NCI-H748 (cell line): ENCODE measurements around the gene GFI1.
"Not testable (repeated sequence)": the region's sequence is repeated elsewhere in the genome, so short reads cannot be mapped to it uniquely, and the experiment has no call there.

Source experiments
- DNase-seq: peaks from one replicate; lab custom pipeline; 2025; ENCODE audit not compliant: unreplicated experiment; lab: John Stamatoyannopoulos, UW

GFI1 gene

DNA sequence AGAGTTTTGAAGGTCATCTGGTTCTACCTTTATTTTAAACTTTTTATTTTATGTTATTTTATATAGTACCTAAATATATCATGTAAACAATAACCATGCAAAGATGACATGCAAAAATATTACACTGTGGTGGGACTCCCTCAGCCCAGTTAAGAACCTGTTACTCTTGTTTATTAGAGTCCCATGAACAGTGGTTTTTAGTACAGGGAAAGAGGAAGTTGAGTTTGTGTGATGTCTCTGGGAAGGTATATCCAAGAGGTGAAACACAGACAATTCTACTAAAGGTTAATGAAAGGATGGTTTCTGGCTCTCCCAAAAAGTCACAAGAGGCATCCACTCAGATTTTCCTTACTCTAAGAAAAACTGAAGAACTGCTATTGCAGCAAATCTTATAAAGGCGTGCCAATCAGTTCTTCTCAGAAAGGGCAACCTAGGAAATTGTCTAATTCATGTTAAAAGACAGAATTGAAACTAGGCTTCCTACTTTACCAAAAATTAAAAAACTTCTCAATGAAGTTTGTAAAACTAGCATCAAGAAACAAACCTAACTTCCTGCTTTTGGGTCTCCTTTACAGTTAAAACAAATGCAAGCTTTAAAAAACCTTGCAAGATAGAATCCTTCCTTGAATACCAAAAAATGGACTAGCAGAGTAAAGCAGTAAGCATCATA lies 19.9 kb downstream of the GFI1 start:
- DNase-seq, result no peak

DNA sequence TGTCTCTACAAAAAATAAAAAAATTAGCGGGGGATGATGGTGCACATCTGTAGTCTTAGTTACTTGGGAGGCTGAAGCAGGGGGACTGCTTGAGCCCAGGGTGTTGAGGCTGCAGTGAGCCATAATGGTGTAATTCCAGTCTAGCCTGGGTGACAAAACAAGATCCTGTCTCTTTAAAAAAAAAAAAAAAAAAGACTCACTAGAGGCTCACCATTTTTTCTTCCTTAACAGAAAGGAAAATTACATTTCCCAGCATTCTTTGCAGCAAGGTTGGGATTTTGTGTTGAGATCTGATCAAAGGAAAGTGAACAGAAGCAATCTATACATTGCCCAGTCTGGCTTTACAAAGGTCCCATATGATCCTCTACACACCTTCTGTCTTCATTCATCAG lies 21.5 kb downstream of the GFI1 start:
- no peak for DNase-seq

DNA sequence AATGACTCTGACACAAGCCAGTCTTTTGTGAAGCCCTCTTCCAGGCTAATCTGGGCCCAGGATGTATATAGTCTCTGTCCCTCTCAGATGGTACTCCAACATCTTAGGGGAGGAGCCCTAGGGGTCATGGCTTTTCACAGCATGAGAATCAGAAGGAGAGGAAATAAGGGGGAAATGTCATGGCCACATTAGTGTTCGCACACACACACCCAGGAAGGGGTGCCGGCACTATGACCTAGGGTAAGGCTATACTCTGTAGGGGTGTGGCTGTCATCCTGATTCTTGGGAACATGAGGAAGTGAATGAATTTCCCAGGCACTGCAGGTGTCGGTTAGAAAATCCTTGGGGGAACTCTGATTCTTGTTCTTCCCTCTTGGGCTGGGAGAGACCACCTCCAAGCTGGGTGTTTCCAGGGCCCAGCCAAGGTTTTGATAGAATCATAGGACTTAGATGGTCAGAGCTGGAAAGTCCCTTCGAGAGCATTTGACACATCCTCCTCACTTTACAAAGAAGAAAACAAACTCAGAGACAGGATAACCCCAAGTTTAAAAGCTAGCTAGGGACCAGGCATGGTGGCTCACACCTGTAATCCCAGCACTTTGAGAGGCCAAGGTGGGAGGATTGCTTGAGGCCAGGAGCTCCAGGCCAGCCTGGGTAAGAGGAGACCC lies 22.0 kb downstream of the GFI1 start:
- no peak for DNase-seq

DNA sequence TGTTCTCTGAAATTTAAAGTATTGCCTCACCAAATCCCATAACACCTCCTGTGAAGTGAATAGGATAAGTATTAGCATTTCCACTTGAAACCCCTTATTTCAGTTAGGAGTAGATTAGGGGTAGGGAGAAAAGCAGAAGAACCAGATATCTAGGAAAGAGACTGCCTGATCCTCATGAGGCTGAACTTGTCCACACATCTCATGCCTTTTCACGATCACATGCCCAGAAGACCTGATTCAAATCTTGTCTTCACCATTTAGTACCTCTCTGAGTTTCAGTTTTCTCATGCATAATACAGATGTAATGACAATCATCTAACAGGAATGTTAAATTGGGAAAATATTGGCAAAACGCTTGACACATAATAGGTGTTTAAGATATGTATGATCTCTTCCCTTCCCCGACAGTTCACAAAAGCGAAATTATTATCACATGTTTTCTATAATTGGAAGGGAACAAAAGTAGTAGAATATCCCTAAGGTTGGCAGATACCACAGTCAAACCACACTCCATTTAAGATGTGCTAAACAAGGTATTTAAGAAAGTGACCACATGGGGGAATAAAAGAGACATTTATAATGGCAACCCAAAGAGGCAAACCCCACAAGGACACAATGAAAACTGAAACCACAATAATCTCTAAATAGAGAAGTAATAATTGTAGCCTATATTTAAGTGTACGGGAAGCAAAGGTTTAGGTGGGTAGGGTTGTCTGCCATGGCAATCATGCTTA lies 25.2 kb downstream of the GFI1 start:
- DNase-seq, result no peak

DNA sequence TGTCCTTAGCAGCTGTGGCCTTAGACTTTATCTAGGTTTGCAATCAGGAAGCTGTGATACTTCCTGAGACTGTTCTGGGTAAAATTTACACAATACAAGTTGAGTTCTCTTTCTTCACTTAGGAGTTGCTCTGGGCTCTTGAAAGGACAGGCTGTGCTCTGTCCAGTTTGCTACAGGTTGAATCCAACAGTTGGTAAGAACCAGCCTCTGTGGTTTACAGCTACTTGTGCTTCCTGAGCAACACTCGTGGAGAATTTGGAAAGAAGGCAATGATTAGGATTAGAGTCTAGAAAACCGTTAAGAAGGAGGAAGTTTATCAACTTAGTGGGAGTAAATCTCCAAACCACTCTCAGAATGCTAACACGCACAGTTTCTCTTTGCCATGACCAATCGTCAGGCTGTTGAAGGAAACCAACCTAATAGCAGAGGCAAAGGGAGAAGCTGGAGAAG lies 26.8 kb downstream of the GFI1 start:
- DNase-seq, result no peak

DNA sequence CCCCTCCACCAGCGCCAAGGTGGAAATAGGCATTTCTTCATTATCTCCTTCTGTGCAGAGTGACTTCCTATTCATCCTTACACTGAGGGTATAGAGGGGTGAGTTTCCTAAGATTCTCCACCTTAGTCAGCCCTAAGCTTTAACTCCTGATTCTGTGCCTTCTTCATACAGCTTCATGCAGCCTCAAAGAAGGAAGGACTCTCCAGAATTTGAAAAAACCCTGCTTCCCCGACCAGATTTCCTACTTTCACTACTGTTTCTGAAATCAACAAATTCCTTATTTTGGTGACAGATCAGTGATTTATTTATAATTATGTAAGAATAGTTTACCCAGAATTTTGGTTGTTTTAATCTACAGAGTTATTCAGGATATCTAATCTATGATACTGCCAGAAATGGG lies 28.6 kb downstream of the GFI1 start:
- no peak for DNase-seq

DNA sequence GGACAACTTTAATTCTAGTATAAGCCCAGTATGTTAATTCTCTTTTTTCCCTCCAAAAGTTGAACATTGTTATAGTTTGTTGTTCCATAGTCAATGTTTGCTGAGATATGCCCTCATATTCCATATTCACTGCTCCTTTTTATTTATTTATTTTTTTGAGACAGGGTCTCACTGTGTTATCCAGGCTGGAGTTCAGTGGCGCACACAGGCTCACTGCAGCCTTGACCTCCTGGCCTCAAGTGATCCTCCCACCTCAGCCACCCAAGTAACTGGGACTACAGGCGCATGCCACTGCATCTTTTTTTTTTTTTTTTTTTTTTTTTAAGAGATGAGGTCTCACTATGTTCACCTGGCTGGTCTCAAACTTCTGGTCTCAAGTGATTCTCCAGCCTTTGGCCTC lies 38.7 kb downstream of the GFI1 start:
- no peak for DNase-seq

DNA sequence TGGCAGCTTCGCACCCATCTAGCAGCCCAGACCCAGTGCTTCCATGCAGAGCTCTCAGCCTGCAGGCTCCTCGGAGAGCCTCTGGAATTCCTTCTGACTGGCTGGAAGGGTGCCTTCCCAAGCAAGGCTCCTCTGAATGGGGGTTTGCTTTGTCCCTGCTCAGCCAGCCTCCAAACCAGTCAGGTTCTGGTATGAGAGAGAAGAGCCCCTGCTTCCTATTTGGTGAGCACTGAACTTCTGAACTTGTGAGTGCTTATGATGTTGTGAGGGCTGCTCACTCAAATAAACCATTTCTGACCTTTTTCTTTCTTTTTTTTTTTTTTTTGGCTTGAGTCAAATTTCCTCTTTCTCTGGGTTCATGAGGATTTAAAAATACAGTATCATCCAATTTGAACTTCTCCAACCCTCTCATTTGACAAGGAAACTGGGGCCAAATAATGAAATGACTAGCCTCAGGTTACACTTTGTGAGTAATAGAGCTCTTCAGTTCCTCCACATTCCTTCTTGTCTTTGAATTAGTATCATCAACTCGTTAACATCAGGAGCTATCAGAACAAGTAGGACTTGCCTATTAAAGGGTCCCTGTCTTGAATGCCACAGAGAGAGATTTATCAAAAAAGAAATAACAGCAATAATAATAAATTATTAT lies 39.6 kb downstream of the GFI1 start:
- DNase-seq, result no peak

DNA sequence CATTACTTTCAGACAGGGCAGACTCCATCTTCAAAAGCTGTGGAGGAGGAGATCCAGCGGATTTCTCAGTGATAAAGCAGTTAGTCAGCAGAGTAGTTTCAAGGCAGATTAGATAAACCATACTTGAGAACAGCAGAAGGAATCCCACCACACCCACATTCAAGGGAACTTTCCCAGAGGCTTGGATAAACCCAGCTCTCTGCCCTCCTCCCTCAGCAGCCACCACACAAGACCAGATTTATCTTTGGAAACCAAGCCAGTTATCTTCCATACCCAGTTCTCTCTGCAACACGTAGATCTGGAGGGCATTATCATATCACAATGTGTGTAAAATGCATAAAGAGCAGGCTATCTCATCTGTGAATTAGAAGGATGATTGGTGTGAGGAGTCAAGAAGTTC lies 40.2 kb downstream of the GFI1 start:
- DNase-seq, result no peak

DNA sequence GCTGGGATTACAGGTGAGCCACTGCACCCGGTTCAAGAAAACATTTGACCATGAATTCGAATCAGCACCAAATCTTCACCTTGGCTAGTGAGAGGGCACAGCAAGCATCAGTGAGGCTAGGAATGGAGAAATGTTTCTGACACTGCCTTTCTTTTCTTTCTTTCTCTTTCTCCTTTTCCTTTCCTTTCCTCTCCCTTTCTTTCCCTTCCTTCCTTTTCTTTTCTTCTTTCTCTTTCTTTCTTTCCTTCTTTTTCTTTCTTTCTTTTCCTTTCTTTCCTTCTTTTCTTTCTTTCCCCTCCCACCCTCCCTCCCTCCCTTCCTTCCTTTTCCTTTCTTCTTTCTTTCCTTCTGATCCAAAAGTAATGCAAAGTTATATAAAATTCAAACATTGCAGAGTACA lies 40.9 kb downstream of the GFI1 start:
- DNase-seq, result no peak

DNA sequence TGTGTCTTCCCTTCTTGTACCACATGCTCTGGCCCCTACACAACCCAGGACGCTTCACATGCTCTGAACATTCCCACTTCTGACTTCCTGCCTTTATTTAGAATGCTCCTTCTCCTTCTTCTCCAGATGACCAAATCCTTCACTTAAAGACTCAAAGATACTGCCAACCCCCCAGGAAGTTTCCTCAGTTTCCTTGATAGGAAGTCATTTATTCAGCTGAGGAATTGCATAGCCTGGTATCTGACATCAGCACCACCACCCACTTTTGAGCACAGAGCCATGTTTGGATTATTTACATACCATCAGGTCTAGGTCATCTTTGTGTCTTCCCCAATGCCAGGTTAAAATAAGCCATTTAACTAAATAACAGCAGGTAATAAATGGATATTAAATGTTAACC lies 42.4 kb downstream of the GFI1 start:
- no peak for DNase-seq

DNA sequence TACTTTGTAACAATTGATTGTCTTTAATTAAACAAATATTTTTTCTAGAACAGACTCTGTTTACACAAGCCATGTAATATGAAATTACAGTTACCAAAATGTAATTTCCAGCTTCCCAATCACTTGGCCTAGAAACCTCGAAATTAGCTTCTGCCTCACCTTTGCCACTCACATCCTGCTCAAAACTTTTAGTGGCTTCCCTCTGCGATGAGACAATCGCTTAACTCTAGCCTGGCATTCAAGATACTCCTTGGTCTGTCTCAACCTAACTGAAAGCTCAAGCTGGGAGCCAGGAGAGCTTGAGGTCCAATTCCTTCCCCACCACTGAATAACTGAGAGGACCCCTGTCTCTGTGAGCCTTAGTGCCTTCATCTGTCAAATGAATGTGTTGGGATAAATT lies 42.8 kb downstream of the GFI1 start:
- DNase-seq, result no peak

DNA sequence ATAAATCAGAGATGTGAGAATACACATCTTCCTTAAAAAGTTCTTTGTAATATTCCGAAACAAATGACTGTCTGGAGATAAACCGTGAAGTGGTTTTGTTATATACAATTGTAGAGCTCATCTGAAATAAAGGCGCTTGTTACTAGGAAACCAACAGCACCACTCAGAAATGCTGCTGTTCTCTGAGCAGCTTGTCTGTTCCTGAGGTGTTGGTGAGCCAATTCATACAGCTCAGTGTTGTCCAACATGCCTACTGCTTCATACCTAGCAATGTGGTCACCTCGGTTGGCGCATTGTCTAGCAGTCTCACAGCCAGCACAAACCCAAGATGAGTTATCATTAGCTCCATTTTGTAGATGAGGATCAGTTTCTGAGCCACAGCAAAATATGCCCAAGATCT lies 44.4 kb downstream of the GFI1 start:
- peak; percentile 91 for DNase-seq

DNA sequence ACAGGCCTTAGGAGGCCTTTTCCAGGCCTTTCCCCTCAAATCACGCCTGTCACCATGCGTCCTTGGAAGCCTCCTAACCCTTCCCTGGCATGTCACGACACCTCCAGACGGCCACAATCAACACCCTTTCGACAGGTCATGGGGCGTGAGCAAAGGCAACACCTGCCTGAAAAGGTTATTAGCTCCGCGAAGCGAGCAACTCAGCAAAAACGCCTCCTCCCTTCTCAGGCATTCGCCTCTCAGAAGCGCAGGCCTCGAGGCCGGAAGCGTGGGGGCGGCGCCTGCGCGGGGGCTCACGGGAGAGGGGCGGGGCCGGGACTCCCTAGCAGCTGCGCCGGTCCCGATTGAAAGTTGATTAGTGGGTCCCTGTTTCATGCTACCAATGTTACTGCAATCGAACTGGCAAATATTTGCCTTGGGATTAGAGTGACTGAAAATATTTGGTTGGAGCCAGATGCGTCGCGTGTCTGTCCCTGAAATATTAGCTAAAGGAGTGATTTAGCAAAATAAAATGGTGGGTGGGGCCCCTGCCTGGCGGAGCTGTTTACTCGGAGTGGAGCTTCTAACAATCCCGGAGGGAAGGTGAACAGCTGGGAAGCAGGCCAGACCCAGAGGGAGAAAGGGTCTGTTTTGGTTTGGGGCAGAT lies 44.9 kb downstream of the GFI1 start:
- peak; percentile 94 for DNase-seq

DNA sequence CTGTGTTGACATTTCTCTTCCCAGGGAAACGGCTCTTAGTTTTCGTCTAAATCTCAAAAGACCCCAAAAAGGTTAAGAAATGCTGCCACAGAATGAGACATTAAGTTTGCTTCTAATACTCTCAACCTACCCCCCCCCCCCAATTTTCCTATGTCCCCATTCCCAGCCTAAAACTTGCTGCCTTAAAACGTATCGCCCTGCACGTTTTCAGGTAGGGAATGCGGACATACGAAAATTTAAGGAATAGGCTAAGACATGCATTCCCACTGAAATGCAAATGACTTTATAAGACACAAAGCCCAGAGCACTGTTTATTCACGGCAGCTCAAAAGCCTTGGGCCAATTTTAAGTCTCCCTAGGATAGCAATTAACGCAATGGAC lies 45.4 kb downstream of the GFI1 start:
- no peak for DNase-seq

DNA sequence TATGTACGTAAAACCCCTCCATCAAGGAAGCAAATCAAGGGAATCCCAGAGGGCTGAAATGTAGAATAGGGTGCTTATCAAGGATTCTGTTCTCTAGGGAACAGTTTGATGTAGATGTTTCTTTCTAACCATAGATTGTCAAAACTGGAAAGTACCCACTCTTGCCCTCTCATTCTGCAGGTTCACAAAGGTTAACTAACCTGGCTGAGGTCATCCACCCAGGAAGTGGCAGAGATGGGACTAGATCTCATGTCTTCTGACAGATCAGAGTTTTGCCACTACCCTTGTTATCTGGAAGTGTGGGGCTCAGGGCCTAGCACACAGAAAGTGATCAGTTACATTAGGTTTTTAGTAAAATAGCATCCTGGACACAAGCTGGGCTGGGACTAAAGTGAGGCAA lies 47.4 kb downstream of the GFI1 start:
- no peak for DNase-seq

DNA sequence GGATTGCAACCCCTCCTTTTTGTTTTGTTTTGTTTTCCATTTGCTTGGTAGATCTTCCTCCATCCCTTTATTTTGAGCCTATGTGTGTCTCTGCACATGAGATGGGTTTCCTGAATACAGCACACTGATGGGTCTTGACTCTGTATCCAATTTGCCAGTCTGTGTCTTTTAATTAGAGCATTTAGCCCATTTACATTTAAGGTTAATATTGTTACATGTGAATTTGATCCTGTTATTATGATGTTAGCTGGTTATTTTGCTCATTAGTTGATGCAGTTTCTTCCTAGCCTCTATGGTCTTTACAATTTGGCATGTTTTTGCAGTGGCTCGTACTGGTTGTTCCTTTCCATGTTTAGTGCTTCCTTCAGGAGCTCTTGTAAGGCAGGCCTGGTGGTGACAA lies 52.2 kb downstream of the GFI1 start:
- not testable (repeated sequence) for DNase-seq

DNA sequence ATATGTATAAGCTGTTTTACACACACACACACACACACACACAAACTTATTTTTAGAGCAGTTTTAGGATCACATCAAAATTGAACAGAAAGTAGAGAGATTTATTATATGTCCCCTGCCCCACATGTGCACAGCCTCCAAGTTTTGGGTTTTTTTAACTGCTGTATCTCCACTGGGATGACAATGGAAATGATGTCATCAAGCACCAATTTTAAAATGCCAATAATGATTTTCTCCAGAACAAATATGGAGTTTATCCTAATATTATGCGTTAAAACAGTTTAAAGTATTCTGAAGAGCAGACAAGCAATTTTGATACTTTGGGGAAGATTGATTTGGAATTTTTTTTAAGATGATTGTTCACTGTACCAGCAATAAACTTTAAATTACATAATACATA lies 56.7 kb downstream of the GFI1 start:
- no peak for DNase-seq

DNA sequence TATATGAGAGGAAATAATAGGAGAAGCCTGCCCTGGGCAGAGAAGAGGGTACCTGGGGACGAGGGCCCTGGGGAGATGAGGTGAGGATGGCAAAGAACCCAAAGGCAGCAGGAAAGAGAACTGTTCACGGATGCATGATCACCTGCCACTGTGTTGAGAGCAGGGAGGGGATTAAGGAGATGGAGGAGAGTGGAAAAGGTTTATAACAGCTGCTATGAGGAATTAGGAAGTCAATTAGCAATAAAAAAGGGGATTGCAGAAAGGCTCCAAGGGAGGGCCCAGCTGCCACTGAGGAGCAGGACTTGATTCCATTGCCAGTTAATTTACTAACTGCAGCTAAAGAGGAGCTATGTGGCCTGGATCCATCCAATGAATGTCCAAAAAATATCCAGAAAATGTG lies 61.1 kb downstream of the GFI1 start:
- DNase-seq, result no peak
